Endothelial cell of umbilical vein (primary cell): ENCODE data around the gene TMIGD2. TPM values are rescaled to one million over a fixed set of nuclear protein-coding genes. Genes with fewer than 3 reads are reported as not detected.
A peak's percentile ranks its signal among the peaks of the same experiment; 100 is the strongest.

Source experiments
- BruUV-seq: library from RNA; stranded (reverse); fragments of 400-500 nt; replicated peaks from 2 replicates; lab custom pipeline; 2021; lab: Mats Ljungman, UMichigan
- CTCF ChIA-PET: fragments of 300-600, 350-600 bp; sonication (Branson Sonifier 250); formaldehyde crosslinking; loops from one replicate; lab custom pipeline; 2021; ENCODE audit warnings: antibody characterized with exemption, inconsistent platforms; lab: Charles Lee
- POLR2A ChIA-PET: fragments of 300-600, 350-600 bp; sonication (Branson Sonifier 250); formaldehyde crosslinking; loops from one replicate; lab custom pipeline; 2021; ENCODE audit warnings: antibody characterized with exemption, inconsistent platforms; lab: Charles Lee
- DNase-seq: peaks from one replicate; pipeline ENCODE4 v3.0.0-alpha.2; 2011; ENCODE audit warnings: low read depth, low spot score
- FAIRE-seq: peaks from 2 replicates; lab custom pipeline; 2011; peaks lifted over from hg19 to GRCh38; lab: Jason Lieb, UNC
- H2AFZ ChIP-seq: 2 replicates; pipeline ENCODE4 v1.6.0; 2012; ENCODE audit warnings: low read depth, low read length, control low read depth, inconsistent platforms
- H3K27ac ChIP-seq: 2 replicates; pipeline ENCODE4 v1.5.1; 2011; ENCODE audit warnings: low read depth, mild to moderate bottlenecking, control low read depth, low read length, moderate library complexity; ENCODE audit not compliant: insufficient read depth
- H3K27me3 ChIP-seq, 2 experiments: 2 replicates each; pipeline versions ENCODE4 v1.6.0 to v1.6.1; 2011; ENCODE audit warnings: low read length in 2 of 2, mixed read lengths in 1 of 2; ENCODE audit not compliant: control insufficient read depth in 2 of 2, insufficient read depth in 2 of 2
- H3K36me3 ChIP-seq, 2 experiments: 2 replicates in 1 of 2; 3 replicates in 1 of 2; pipeline ENCODE4 v1.5.1; 2011; ENCODE audit warnings: low read length in 2 of 2, mild to moderate bottlenecking in 1 of 2, moderate library complexity in 1 of 2; ENCODE audit not compliant: control insufficient read depth in 2 of 2, insufficient read depth in 2 of 2; ENCODE audit errors: extremely low read depth in 1 of 2
- H3K4me1 ChIP-seq: 3 replicates; pipeline ENCODE4 v1.5.1; 2011; ENCODE audit warnings: mild to moderate bottlenecking, low read length; ENCODE audit not compliant: control insufficient read depth, insufficient read depth; ENCODE audit errors: extremely low read depth
- H3K4me2 ChIP-seq: 2 replicates; pipeline ENCODE4 v1.6.1; 2011; ENCODE audit warnings: low read length, control low read depth, mixed read lengths; ENCODE audit not compliant: insufficient read depth
- H3K4me3 ChIP-seq, 3 experiments: fragments of 200-600 bp in 1 of 3; sonication (generic), shearing (Covaris generic) in 1 of 3; replicated peaks in 1 of 3; 2 replicates each; pipeline ENCODE4 v1.5.1; 2011 to 2016; ENCODE audit warnings: control low read depth in 3 of 3, low read length in 3 of 3, mild to moderate bottlenecking in 2 of 3, inconsistent platforms in 1 of 3, low read depth in 1 of 3, moderate library complexity in 1 of 3; ENCODE audit not compliant: insufficient read depth in 1 of 3
- H3K79me2 ChIP-seq: 2 replicates; pipeline ENCODE4 v1.6.0; 2012; ENCODE audit warnings: low read length, inconsistent platforms; ENCODE audit not compliant: control insufficient read depth, insufficient read depth
- H3K9ac ChIP-seq: replicated peaks from 2 replicates; pipeline ENCODE3; 2011; ENCODE audit warnings: low read length, control low read depth; ENCODE audit not compliant: insufficient read depth; ENCODE audit errors: extremely low read depth
- H3K9me1 ChIP-seq: replicated peaks from 3 replicates; pipeline ENCODE4 v1.6.0; 2011; ENCODE audit warnings: mild to moderate bottlenecking, low read length; ENCODE audit not compliant: control insufficient read depth, insufficient read depth; ENCODE audit errors: extremely low read depth
- H3K9me3 ChIP-seq: replicated peaks from 2 replicates; pipeline ENCODE4 v1.5.1; 2012; ENCODE audit warnings: low read length, inconsistent platforms; ENCODE audit not compliant: control insufficient read depth, insufficient read depth
- H4K20me1 ChIP-seq: replicated peaks from 2 replicates; pipeline ENCODE3; 2011; ENCODE audit warnings: mild to moderate bottlenecking, low read length; ENCODE audit not compliant: control insufficient read depth, insufficient read depth; ENCODE audit errors: extremely low read depth
- EZH2 ChIP-seq: IDR thresholded peaks from 2 replicates; pipeline ENCODE4 v1.6.1; 2012; ENCODE audit warnings: borderline replicate concordance, low read depth, mild to moderate bottlenecking, moderate library complexity, low read length, inconsistent platforms; ENCODE audit not compliant: severe bottlenecking
- FOS ChIP-seq: IDR thresholded peaks from 2 replicates; pipeline ENCODE4 v1.6.1; 2011; ENCODE audit warnings: mild to moderate bottlenecking, low read length, moderate library complexity, borderline replicate concordance; ENCODE audit not compliant: insufficient read depth
- GATA2 ChIP-seq: IDR thresholded peaks from 2 replicates; pipeline ENCODE4 v1.7.0; 2011; ENCODE audit warnings: low read depth, mild to moderate bottlenecking, moderate library complexity, mixed read lengths, low read length; ENCODE audit not compliant: insufficient read length, insufficient read depth
- JUN ChIP-seq: IDR thresholded peaks from 2 replicates; pipeline ENCODE4 v1.6.1; 2011; ENCODE audit warnings: borderline replicate concordance, low read depth; ENCODE audit not compliant: insufficient read length, insufficient read depth
- MYC ChIP-seq: IDR thresholded peaks from one replicate; pipeline ENCODE4 v1.6.1; 2011; ENCODE audit warnings: mild to moderate bottlenecking, low read depth, low read length
- POLR2A ChIP-seq: IDR thresholded peaks from 2 replicates; pipeline ENCODE4 v1.6.1; 2012; ENCODE audit warnings: low read depth, mild to moderate bottlenecking, control low read depth, low read length
- POLR2AphosphoS5 ChIP-seq: IDR thresholded peaks from 2 replicates; pipeline ENCODE4 v1.6.1; 2012; ENCODE audit warnings: low read depth, mild to moderate bottlenecking, control low read depth, low read length, moderate library complexity; ENCODE audit not compliant: insufficient read depth
- dilution Hi-C: fragments of 300-500 bp; cut with MboI; formaldehyde crosslinking; loops from one replicate; pipeline ENCODE4 v1.15.0; 2019; ENCODE audit warnings: low sequenced_read_pairs; ENCODE audit not compliant: extremely low pct_ligation_motif_present
- intact Hi-C: fragments of 100-400 bp; cut with micrococcal nuclease; formaldehyde crosslinking; loops from one replicate; pipeline ENCODE4 v1.10.0; 2022
- polyA plus RNA-seq, 4 experiments: library from polyadenylated mRNA; depleted of rRNA in 3 of 4; stranded (reverse) in 3 of 4; unstranded in 1 of 4; fragments of >200 nt; gene quantifications; 2 replicates each; pipeline versions ENCODE4 v1.2.1 to v1.2.3, GENCODE V29; 2011 to 2012; ENCODE audit warnings: missing spikeins in 1 of 4
- total RNA-seq: library from RNA; stranded (reverse); gene quantifications from 2 replicates; pipeline ENCODE4 v1.2.3, GENCODE V29; 2021
- TF ChIP-seq, protein P1 (sequence below): IDR thresholded peaks from 2 replicates; pipeline ENCODE4 v1.6.1; 2011; ENCODE audit not compliant: insufficient read depth, insufficient read length
- TF ChIP-seq, protein P2 (sequence below), 2 donors: IDR thresholded peaks; 1 replicate in 1 of 2; 2 replicates in 1 of 2; pipeline ENCODE4 v1.5.1; 2011; ENCODE audit warnings: low read length in 2 of 2, mild to moderate bottlenecking in 2 of 2, moderate library complexity in 2 of 2, control low read depth in 1 of 2, inconsistent platforms in 1 of 2, low read depth in 1 of 2; ENCODE audit not compliant: insufficient read depth in 1 of 2; ENCODE audit errors: extremely low read depth in 1 of 2

Gene TMIGD2
- total and polyA plus RNA-seq, 2 donors (not counting 3 experiments of a cell fraction or from before 2014, with no cell fraction given) = not detected

DNA sequence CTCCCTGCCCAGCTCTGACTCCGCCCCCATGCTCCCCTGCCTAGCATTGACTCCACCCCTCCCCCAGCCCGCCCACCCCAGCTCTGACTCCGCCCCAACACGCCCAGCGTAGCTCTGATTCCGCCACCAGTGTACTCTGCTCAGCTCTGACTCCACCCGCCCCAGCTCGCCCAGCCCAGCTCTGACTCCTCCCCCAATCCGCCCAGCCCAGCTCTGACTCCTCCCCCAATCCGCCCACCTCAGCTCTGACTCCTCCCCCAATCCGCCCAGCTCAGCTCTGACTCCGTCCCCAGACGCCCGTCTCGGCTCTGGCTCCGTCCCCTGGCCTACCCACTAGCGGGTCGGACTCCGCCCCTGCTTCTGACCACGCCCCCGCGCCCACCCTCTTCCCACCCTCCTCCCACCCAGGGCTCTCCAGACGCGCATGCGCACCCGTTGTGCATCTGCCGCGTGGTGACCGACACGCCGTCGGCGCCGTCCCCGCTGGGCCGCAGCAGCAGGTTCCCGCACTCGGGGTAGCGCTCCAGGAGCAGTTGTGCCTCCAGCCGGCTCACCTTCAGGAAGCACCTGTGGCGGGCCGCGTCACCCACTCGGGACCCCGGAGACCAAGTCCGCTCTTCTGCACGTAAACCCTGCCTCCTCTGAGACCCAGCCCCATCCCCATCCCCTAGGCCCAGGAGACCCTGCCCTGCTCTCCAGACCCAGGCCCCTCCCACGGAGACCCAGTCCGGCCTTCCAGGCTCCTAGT is 26.2 kb upstream of the TMIGD2 start:
- Histone ChIP-seq H3K27me3 (no peaks in the 10 kb centered on the region), H3K4me2 (peak overlapping the region; percentile 48), H3K9me1 (no peaks in the 10 kb centered on the region), H2AFZ (peak overlapping the region; percentile 44), H4K20me1 (no peaks in the 10 kb centered on the region), H3K27ac (no peak overlapping the region), H3K79me2 (no peaks in the 10 kb centered on the region), H3K4me1 (peaks cover 3% of the 10 kb centered on the region), H3K4me3 (peak overlapping the region in 2 of 3 experiments; percentile 2 to 24), H3K36me3 (no peaks in the 10 kb centered on the region), H3K9me3 (no peaks in the 10 kb centered on the region), H3K9ac (no peak overlapping the region)
- no TSS peak for BruUV-seq
- intact Hi-C loops = loop anchor here (1.0 kb wide), 1 partner anchor 15 kb away; the partner anchor contains the start of gene MPND
- POLR2A ChIA-PET = interaction anchor here (0.6 to 1.1 kb wide), 2 partner anchors 14 to 42 kb away, joined by 3 to 6 read pairs; partner anchors contain the start of gene MPND
- no peak for TF ChIP-seq GATA2
- peak; percentile 48 for TF ChIP-seq POLR2A
- peak; percentile 15 for TF ChIP-seq POLR2AphosphoS5
- TF ChIP-seq, protein P1, sequence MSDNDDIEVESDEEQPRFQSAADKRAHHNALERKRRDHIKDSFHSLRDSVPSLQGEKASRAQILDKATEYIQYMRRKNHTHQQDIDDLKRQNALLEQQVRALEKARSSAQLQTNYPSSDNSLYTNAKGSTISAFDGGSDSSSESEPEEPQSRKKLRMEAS = peak; percentile 80
- no peak for TF ChIP-seq JUN
- no peak for TF ChIP-seq EZH2
- no peak for TF ChIP-seq FOS
- TF ChIP-seq, protein P2, sequence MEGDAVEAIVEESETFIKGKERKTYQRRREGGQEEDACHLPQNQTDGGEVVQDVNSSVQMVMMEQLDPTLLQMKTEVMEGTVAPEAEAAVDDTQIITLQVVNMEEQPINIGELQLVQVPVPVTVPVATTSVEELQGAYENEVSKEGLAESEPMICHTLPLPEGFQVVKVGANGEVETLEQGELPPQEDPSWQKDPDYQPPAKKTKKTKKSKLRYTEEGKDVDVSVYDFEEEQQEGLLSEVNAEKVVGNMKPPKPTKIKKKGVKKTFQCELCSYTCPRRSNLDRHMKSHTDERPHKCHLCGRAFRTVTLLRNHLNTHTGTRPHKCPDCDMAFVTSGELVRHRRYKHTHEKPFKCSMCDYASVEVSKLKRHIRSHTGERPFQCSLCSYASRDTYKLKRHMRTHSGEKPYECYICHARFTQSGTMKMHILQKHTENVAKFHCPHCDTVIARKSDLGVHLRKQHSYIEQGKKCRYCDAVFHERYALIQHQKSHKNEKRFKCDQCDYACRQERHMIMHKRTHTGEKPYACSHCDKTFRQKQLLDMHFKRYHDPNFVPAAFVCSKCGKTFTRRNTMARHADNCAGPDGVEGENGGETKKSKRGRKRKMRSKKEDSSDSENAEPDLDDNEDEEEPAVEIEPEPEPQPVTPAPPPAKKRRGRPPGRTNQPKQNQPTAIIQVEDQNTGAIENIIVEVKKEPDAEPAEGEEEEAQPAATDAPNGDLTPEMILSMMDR (IDR thresholded peaks at IDR 0.05; ENCODE audit: extremely low read depth in 1 of 2, insufficient read depth in 1 of 2, low read depth in 1 of 2, low read length in 2 of 2) = no peak
- TF ChIP-seq MYC = peak; percentile 74
- CTCF ChIA-PET = interaction anchor here (0.6 to 0.8 kb wide), 2 partner anchors 61 to 81 kb away, joined by 3 to 4 read pairs; partner anchors contain the start of gene YJU2
- peak; percentile 96 for FAIRE-seq
- DNase-seq = peak; percentile 82
- dilution Hi-C loops = no loop called here
